Hepatocyte (in vitro differentiated cells): ENCODE data around the gene PRPF38A. TPM values are rescaled to one million over a fixed set of nuclear protein-coding genes. Genes with fewer than 3 reads are reported as not detected.

ENCODE experiments used
- DNase-seq: peaks from one replicate; pipeline ENCODE4 v3.0.0-alpha.2; 2016; ENCODE audit warnings: low spot score
- H2AFZ ChIP-seq: fragments of 200-600 bp; sonication (generic); 2 replicates; pipeline ENCODE4 v1.6.0; 2016; ENCODE audit warnings: antibody characterized with exemption, mild to moderate bottlenecking
- H3K27ac ChIP-seq: fragments of 200-600 bp; sonication (generic); 2 replicates; pipeline ENCODE4 v1.5.1; 2016; ENCODE audit warnings: mild to moderate bottlenecking
- H3K27me3 ChIP-seq: fragments of 200-600 bp; sonication (generic); 2 replicates; pipeline ENCODE4 v1.6.1; 2016
- H3K36me3 ChIP-seq: fragments of 200-600 bp; sonication (generic); replicated peaks from 2 replicates; pipeline ENCODE4 v1.5.1; 2016; ENCODE audit warnings: low read depth; ENCODE audit not compliant: insufficient read depth
- H3K4me1 ChIP-seq: fragments of 200-600 bp; sonication (generic); 2 replicates; pipeline ENCODE4 v1.5.1; 2016; ENCODE audit warnings: mild to moderate bottlenecking, moderate library complexity; ENCODE audit not compliant: insufficient read depth
- H3K4me2 ChIP-seq: fragments of 200-600 bp; sonication (generic); 2 replicates; pipeline ENCODE4 v1.6.0; 2016
- H3K4me3 ChIP-seq: fragments of 200-600 bp; sonication (generic); 2 replicates; pipeline ENCODE4 v1.5.1; 2016; ENCODE audit warnings: mild to moderate bottlenecking
- H3K79me2 ChIP-seq: fragments of 200-600 bp; sonication (generic); 2 replicates; pipeline ENCODE4 v1.6.0; 2017; ENCODE audit warnings: mild to moderate bottlenecking
- H3K9me2 ChIP-seq: fragments of 200-600 bp; sonication (generic); replicated peaks from 2 replicates; pipeline ENCODE4 v1.6.0; 2017; ENCODE audit warnings: mild to moderate bottlenecking; ENCODE audit not compliant: insufficient read depth
- H3K9me3 ChIP-seq: fragments of 200-600 bp; sonication (generic); 2 replicates; pipeline ENCODE4 v1.5.1; 2016; ENCODE audit warnings: low read depth, mild to moderate bottlenecking
- H4K20me1 ChIP-seq: fragments of 200-600 bp; sonication (generic); 2 replicates; pipeline ENCODE4 v1.6.0; 2016; ENCODE audit warnings: mild to moderate bottlenecking; ENCODE audit not compliant: insufficient read depth, poor library complexity, severe bottlenecking
- EZH2 ChIP-seq: fragments of 200-600 bp; sonication (generic); IDR thresholded peaks from 2 replicates; pipeline ENCODE4 v1.6.1; 2016; ENCODE audit warnings: antibody characterized with exemption, mild to moderate bottlenecking, borderline replicate concordance
- EZH2phosphoT487 ChIP-seq: fragments of 200-600 bp; sonication (generic); IDR thresholded peaks from one replicate; pipeline ENCODE4 v1.6.1; 2018; ENCODE audit warnings: antibody characterized with exemption, mild to moderate bottlenecking, low read depth, moderate library complexity; ENCODE audit not compliant: unreplicated experiment, severe bottlenecking
- WGBS: methylation state at CpG from one replicate; pipeline ENCODE4 v1.1.6; 2016; ENCODE audit warnings: low lambda C conversion rate; ENCODE audit errors: missing lambda C conversion rate; 5-methylcytosine and 5-hydroxymethylcytosine counted together
- polyA plus RNA-seq: library from polyadenylated mRNA; unstranded; fragments of >200 nt; fragmentation: Nextera tagmentation; extraction: Ambion mirVana; gene quantifications from 2 replicates; pipeline ENCODE4 v1.2.1, GENCODE V29; 2016
- total RNA-seq: library from RNA; depleted of rRNA; stranded (reverse); fragments of >200 nt; gene quantifications from 2 replicates; pipeline ENCODE4 v1.2.3, GENCODE V29; 2014
- TF ChIP-seq, protein P1 (sequence below): fragments of 200-600 bp; sonication (generic); IDR thresholded peaks from 2 replicates; pipeline ENCODE4 v1.5.1; 2016; ENCODE audit warnings: antibody characterized with exemption, mild to moderate bottlenecking; ENCODE audit not compliant: poor library complexity

PRPF38A gene
- total and polyA plus RNA-seq, 2 experiments from 2014 or later, result 13.8 to 23.8 TPM

GRCh38 chr1:52414942-52415341 lies 10.5 kb downstream of the PRPF38A start:
- Histone ChIP-seq H3K36me3 (peaks cover 10% of the 10 kb centered on the region), H3K79me2 (no peaks in the 10 kb centered on the region), H3K9me3 (no peaks in the 10 kb centered on the region), H3K4me2 (no peak overlapping the region), H3K27me3 (no peaks in the 10 kb centered on the region), H3K4me3 (no peak overlapping the region), H3K4me1 (no peaks in the 10 kb centered on the region), H3K27ac (no peak overlapping the region), H3K9me2 (no peaks in the 10 kb centered on the region), H4K20me1 (no peaks in the 10 kb centered on the region), H2AFZ (no peak overlapping the region)
- no peak for DNase-seq
- TF ChIP-seq EZH2 (no peak), EZH2phosphoT487 (no peak)
- TF ChIP-seq, protein P1, sequence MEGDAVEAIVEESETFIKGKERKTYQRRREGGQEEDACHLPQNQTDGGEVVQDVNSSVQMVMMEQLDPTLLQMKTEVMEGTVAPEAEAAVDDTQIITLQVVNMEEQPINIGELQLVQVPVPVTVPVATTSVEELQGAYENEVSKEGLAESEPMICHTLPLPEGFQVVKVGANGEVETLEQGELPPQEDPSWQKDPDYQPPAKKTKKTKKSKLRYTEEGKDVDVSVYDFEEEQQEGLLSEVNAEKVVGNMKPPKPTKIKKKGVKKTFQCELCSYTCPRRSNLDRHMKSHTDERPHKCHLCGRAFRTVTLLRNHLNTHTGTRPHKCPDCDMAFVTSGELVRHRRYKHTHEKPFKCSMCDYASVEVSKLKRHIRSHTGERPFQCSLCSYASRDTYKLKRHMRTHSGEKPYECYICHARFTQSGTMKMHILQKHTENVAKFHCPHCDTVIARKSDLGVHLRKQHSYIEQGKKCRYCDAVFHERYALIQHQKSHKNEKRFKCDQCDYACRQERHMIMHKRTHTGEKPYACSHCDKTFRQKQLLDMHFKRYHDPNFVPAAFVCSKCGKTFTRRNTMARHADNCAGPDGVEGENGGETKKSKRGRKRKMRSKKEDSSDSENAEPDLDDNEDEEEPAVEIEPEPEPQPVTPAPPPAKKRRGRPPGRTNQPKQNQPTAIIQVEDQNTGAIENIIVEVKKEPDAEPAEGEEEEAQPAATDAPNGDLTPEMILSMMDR, result no peak

DNA sequence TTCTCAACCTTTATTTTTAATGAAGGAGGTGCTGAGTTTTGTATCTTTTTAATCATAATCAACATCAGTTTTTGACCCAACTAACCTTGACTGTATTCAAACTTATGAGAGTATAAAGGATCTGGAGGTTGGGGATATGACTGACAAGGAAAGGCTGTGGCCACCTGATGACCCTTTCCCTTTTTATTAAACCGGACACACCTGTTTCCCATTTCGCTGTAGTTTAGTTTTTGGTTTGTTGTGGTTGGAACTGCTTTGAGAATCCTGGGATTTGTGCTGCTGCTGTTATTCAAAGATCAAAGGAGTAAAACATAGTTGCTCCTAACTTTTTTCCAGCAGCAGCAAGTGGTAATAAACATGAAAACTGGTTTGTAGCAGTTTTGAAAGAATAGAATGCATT lies 12.4 kb downstream of the PRPF38A start:
- no peak for DNase-seq
- Histone ChIP-seq H3K9me3 (no peaks in the 10 kb centered on the region), H3K4me1 (no peaks in the 10 kb centered on the region), H4K20me1 (no peaks in the 10 kb centered on the region), H3K36me3 (peaks cover 4% of the 10 kb centered on the region), H2AFZ (no peak overlapping the region), H3K4me2 (no peak overlapping the region), H3K4me3 (no peak overlapping the region), H3K27me3 (no peaks in the 10 kb centered on the region), H3K9me2 (no peaks in the 10 kb centered on the region), H3K27ac (no peak overlapping the region), H3K79me2 (no peaks in the 10 kb centered on the region)
- TF ChIP-seq, protein P1, result no peak
- TF ChIP-seq EZH2 (no peak), EZH2phosphoT487 (no peak)
- WGBS, result 90% methylated on average over 2 of the region's 2 CpGs

DNA sequence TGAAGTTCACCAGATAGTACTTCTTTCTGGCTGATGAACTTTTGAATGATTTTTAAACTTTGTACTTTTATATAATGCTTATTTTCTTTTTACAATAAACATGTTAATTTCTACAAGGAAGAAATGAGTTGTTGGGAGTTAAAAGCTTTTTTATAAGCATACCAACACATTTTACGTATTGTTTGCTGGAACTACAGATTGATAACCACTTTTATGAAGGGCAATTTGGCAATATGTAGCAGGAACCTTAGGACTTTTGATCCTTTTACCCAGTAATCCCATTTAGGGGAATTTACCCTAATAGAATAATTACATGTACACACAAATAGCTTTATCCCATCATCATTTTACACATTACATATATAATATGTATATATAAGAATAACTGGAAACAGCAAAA lies 16.3 kb downstream of the PRPF38A start:
- Histone ChIP-seq H3K27ac (no peak overlapping the region), H3K27me3 (no peaks in the 10 kb centered on the region), H3K9me3 (no peaks in the 10 kb centered on the region), H2AFZ (no peak overlapping the region), H3K4me2 (no peak overlapping the region), H3K4me3 (no peak overlapping the region), H3K9me2 (no peaks in the 10 kb centered on the region), H3K36me3 (no peaks in the 10 kb centered on the region), H3K4me1 (no peaks in the 10 kb centered on the region), H4K20me1 (no peaks in the 10 kb centered on the region), H3K79me2 (no peaks in the 10 kb centered on the region)
- TF ChIP-seq, protein P1, result no peak
- TF ChIP-seq EZH2phosphoT487 (no peak), EZH2 (no peak)
- WGBS, result 61% methylated on average over 1 of the region's 1 CpG
- DNase-seq, result no peak

- no peaks in the 10 kb centered on the region for H3K4me1 ChIP-seq
- no peaks in the 10 kb centered on the region for H3K9me3 ChIP-seq
- no peaks in the 10 kb centered on the region for H3K79me2 ChIP-seq
- H3K4me3 ChIP-seq, result no peak overlapping the region
- H2AFZ ChIP-seq, result no peak overlapping the region
- H3K27me3 ChIP-seq, result no peaks in the 10 kb centered on the region
- DNase-seq, result no peak
- 98% methylated on average over 2 of the region's 2 CpGs for WGBS
- no peak overlapping the region for H3K27ac ChIP-seq
- H3K36me3 ChIP-seq, result no peaks in the 10 kb centered on the region
- no peak for TF ChIP-seq EZH2phosphoT487
- no peak for TF ChIP-seq EZH2
- TF ChIP-seq, protein P1, result no peak
- H3K9me2 ChIP-seq, result no peaks in the 10 kb centered on the region
- no peaks in the 10 kb centered on the region for H4K20me1 ChIP-seq
- H3K4me2 ChIP-seq, result no peak overlapping the region
These were observed 18.7 kb downstream of the PRPF38A start for GRCh38 chr1:52423055-52423454.
